CD4-positive, alpha-beta T cell treated with Interleukin-6 for 4 hours (primary cell): ENCODE results near the gene SLCO4A1.
"Not testable (repeated sequence)": the region's sequence is repeated elsewhere in the genome, so short reads cannot be mapped to it uniquely, and the experiment has no call there.

ENCODE experiments used
- DNase-seq: peaks from one replicate; pipeline ENCODE4 v3.0.0-alpha.2; 2020; ENCODE audit warnings: mixed read lengths

Gene SLCO4A1

GRCh38 chr20:62666736-62667529 lies 24.6 kb downstream of the SLCO4A1 start:
- DNase-seq = no peak

GRCh38 chr20:62667530-62668440 lies 25.5 kb downstream of the SLCO4A1 start:
- no peak for DNase-seq

GRCh38 chr20:62668441-62669027 lies 26.2 kb downstream of the SLCO4A1 start:
- DNase-seq = peak; percentile 61

GRCh38 chr20:62669249-62669648 lies 26.9 kb downstream of the SLCO4A1 start:
- no peak for DNase-seq

- no peak for DNase-seq
Measured at GRCh38 chr20:62670156-62670555, 27.9 kb downstream of the SLCO4A1 start.

- DNase-seq = no peak
Measured at GRCh38 chr20:62670998-62671397, 28.7 kb downstream of the SLCO4A1 start.

GRCh38 chr20:62671765-62672164 lies 29.5 kb downstream of the SLCO4A1 start:
- DNase-seq = no peak

GRCh38 chr20:62674370-62674769 lies 32.1 kb downstream of the SLCO4A1 start:
- no peak for DNase-seq

- DNase-seq = no peak
Measured at GRCh38 chr20:62675156-62675876, 33.0 kb downstream of the SLCO4A1 start.

GRCh38 chr20:62675877-62676260 lies 33.6 kb downstream of the SLCO4A1 start:
- DNase-seq = no peak

GRCh38 chr20:62676976-62677375 lies 34.7 kb downstream of the SLCO4A1 start:
- no peak for DNase-seq

GRCh38 chr20:62677678-62678077 lies 35.4 kb downstream of the SLCO4A1 start:
- DNase-seq = no peak

GRCh38 chr20:62678553-62678952 lies 36.2 kb downstream of the SLCO4A1 start:
- no peak for DNase-seq

- DNase-seq = no peak
Measured at GRCh38 chr20:62679978-62680589, 37.8 kb downstream of the SLCO4A1 start.

GRCh38 chr20:62682912-62683517 lies 40.7 kb downstream of the SLCO4A1 start:
- no peak for DNase-seq

- DNase-seq = not testable (repeated sequence)
Measured at GRCh38 chr20:62683660-62684322, 41.5 kb downstream of the SLCO4A1 start.

GRCh38 chr20:62684981-62685380 lies 42.7 kb downstream of the SLCO4A1 start:
- no peak for DNase-seq

- DNase-seq = peak; percentile 51
Measured at GRCh38 chr20:62685781-62686555, 43.7 kb downstream of the SLCO4A1 start.

GRCh38 chr20:62686869-62687830 lies 44.8 kb downstream of the SLCO4A1 start:
- DNase-seq = no peak
